Measurements from ENCODE around the gene NCF2.

The NCF2 gene

DNA sequence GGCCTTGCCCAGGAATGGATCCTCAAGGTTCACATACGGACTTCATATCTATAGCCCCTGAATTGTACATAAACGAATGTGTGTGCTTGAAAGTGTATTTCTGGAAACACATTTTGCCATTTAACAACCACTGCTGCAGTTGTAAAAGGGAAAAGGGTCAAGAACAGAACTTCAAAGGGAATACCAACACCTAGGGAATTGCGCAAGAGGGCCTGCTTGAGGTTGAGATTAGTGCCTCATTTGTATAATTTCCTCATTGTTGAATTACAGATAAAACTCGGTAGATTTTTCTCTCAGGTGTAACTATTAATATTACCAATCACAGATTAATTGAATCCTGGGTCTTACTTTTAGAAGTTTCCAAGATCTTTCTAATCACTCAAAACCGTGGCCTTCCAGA, 6.1 kb downstream of the NCF2 start:
- no peak for DNase-seq (ENCODE audit: low spot score)

DNA sequence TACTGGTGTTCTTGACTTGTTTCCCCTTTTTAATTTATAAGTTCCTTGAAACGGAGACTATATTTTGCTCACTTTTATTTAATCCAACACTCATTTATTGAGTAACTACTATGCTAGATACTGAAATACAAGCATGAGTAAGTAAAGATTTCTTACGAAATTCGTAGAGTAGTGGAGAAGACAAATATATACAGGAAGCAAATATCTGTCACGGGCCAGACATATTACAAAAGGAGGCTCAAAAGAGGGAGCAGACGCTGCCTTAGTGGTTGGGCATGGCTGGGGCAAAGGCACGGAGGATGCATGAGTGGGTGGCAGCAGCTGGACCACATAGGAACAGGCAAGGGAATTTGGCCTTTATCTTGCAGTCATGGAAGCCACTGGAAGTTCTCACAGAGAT, 6.8 kb downstream of the NCF2 start:
- DNase-seq (ENCODE audit: low spot score), result no peak

DNA sequence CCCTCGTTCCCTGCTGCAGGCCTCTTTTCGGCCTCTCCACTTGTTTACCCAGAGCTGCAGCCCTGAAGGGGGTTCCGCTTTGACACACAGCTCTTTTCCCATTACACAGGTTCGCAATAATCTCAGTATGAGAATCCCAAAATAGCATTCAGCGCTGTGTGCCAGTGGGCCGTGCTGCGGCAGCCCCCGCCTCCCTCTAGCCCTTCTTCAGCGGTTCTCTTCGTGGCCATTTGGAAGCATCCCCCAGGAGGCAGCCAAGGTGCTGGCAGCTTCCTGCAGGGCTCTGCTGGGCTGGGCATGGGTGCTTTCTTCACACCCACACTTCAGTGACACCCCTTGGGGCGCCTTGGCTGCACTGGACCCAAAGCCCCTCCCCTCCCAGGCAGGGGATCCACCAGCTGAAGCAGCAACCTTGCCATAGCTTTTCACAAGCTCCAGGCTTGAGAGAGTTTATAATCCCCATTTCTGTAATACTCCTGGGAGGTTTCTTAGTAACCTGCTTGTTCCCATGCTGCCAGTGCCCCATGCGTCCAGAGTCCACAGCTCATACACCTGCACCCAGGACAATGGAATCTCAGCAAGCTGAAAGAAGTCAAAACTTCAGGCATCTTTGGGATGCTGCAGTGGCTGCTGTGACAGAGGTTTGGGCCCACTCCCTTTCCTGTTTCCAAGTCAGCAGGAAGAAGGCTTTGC, 8.1 kb downstream of the NCF2 start:
- DNase-seq (ENCODE audit: low spot score), result no peak

DNA sequence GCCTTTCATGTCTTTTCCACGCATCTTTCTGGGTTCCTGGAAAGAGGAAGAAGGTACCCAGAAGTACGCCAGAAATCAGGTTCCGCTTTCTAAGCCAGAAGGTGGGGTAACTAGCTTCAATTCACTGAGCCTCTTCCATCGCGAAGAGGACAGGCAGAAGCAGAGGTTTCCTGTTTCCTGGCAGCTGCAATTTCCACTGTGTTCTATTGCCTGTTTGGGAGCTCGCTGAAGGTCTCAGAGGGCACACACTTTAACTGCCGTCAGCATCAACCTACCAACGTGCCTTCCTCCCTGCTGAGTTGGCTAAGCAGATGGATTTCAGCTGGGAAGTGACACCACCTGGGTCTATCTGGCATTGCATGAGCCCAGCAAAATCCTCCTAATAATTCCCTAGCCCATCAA, 10.0 kb downstream of the NCF2 start:
- DNase-seq (ENCODE audit: low spot score), result no peak

DNA sequence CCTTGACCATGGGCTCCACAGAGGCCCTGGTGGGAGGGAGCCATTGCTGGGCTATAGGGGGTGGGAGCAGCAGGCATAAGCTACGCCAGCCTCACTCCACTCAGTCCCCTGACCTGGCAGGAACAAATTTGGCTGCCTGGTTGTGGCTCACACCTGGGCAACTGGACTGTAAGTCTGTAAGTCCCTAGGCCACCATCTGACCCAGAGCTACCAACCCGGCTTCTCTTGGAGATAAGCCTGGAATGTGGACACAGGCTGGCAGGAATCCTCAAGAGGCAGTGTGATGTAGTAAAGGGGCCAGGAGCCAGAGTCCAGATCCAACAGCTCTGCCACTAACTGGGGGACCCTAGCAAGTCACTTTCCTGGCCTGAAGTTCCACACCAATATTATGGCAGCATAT, 11.4 kb downstream of the NCF2 start:
- no peak for DNase-seq (ENCODE audit: low spot score)

DNA sequence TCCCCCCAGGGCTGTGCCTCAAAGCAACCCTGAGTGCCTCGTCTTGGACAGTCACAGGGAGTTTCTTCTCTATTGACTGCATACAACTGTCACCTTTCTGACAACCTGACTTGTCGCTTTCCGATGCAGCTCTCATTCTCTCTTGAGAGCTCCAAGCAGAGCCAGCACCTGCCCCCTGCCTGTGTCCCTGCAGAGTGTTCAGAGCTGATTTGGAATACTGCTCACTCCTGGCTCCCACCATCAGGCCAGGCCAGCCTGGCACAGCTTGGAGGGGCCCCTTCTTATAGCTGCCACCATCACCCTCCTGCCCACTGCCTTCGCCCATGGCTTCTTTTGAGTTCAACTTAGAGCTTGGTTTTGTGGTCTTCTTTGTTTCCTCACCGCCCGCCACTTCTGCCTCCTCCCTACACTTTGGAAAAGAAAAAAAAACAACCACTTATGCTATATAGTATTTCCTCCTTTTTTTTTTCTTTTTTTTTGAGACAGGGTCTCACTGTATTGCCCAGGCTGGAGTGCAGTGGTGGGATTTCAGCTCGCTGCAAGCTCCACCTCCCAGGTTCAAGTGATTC, 12.3 kb downstream of the NCF2 start:
- no peak for DNase-seq (ENCODE audit: low spot score)

DNA sequence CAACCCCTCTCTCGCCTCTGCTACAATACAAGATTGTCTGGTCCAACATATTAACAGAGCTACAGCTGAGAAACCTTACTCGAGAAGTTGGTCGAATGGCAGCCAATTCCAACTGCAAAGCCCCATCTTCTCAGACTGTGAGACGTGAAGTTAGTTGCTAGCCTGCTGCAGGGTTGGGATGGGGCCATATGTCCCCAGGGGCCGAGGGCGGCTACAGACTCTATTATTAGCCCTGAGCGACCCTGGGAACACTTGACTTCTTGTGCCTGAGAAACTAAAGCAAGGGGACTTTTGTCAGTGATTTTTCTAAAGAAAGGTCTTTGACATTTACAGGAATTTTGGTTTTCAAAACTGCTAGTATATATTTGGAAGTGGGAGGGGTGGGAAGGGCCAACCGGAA, 13.7 kb downstream of the NCF2 start:
- no peak for DNase-seq (ENCODE audit: low spot score)

DNA sequence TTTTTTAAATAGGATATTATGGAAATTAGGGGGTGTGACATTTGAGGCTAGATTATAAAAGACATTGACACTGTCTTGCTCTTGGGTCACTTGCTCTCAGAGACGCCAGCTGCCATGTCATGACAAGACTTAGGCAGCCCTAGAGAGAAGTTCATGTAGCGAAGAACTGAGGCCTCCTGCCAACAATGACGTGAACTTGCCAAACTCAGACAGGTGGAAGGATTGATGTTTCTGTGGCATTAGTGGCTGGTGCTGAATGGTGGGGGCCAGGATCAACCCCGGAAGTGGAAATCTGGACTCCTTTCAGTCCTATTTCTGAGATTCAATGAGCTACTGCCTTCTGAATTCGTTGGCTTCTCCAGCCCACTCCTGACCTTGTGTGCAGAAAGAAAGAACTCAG, 14.7 kb downstream of the NCF2 start:
- no peak for DNase-seq (ENCODE audit: low spot score)

DNA sequence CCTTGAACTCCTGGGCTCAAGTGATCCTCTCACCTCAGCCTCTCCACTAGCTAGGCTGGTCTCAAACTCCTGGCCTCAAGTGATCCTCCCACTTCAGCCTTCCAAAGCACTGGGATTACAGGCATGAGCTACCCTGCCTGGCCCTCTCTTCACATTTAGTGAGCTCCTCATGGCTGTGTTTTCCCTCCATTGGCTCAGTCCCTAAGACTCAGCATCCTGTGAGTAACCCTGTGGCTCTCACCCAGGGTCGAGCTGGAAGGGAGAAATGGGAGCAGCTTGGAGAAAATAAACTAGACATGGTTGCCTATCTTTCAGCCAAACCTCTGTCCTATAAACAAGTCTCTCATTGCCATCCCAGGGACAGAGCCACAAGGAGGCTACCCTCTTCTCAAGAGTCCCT, 17.5 kb downstream of the NCF2 start:
- DNase-seq (ENCODE audit: low spot score), result no peak

DNA sequence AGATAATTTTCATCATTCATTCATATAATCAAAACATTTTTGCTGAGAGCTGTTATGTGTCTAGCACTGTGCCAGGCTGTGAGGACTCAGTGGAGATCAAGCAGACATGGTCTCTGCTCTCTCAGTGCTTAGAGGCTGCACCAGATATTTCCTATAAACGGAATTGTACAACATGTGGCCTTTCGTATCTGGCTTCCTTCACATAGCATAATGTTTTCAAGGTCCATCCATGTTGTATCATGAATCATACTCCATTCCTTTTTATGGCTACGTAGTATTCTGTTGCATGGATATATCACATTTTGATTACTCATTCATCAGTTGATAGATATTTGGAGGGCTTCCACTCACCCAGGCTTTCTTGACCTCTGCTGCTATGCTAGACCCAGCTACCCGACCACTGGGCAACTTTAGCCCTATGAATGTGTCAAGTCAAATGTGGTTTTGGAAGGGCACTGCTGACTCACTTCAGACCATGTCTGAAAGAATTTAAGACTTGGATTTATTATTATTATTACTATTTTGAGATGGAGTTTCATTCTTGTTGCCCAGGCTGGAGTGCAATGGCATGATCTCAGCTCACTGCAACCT, 18.5 kb downstream of the NCF2 start:
- no peak for DNase-seq (ENCODE audit: low spot score)

DNA sequence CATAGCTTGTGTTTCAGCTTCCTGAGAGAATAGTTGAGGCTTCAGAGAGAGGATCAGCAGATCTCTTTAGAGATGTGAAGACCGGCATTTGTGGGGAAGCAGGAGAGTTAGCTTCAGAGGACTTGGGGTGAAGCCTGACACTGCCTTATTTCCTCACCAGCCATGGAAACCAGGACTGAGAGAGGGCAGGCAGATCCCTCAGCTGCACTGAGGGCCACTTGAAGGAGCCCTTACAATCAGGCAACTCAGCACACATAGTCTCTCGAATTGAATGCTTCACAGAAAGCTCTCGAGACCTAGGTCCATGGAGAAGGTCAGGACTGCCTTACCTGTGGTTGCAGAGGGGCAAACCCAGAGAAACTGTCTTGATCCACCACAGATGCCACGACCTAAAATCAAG, 19.8 kb downstream of the NCF2 start:
- DNase-seq (ENCODE audit: low spot score), result no peak

DNA sequence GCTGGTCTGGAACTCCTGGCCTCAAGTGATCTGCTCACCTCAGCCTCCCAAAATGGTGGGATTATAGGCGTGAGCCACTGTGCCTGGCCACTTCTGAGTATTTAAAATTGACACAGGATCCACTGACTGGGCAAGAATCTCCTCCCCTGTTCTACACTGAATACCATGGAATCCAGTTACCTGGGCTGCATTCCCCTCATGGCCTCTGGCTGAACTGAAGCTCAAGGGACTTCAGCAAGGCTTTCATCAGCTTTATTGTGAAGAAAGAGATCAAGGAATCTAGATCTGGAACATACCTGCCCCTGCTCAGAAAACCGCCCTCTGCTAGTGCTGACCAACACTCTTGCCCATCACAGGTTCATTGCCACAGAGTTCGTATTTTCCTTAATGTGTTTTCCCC, 20.5 kb downstream of the NCF2 start:
- no peak for DNase-seq (ENCODE audit: low spot score)

DNA sequence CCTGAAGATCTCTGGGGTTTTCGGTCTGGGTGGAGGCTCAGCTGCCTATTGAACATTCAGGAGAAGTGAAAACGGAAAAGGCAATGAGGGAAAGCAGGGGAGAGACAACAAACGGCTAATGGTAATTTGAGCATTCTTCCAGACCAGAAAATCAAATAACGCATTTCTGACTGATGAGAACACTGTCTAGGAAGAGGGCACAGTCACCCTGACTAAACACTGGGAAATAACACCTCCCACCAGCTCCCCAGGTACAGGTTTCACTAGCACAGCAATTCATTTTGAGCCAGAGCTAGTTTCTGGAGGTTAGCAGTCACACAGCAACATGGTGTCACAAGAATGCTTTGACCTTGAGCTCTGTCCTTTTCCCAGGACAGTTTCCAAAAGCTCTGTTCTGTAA, 21.1 kb downstream of the NCF2 start:
- no peak for DNase-seq (ENCODE audit: low spot score)

DNA sequence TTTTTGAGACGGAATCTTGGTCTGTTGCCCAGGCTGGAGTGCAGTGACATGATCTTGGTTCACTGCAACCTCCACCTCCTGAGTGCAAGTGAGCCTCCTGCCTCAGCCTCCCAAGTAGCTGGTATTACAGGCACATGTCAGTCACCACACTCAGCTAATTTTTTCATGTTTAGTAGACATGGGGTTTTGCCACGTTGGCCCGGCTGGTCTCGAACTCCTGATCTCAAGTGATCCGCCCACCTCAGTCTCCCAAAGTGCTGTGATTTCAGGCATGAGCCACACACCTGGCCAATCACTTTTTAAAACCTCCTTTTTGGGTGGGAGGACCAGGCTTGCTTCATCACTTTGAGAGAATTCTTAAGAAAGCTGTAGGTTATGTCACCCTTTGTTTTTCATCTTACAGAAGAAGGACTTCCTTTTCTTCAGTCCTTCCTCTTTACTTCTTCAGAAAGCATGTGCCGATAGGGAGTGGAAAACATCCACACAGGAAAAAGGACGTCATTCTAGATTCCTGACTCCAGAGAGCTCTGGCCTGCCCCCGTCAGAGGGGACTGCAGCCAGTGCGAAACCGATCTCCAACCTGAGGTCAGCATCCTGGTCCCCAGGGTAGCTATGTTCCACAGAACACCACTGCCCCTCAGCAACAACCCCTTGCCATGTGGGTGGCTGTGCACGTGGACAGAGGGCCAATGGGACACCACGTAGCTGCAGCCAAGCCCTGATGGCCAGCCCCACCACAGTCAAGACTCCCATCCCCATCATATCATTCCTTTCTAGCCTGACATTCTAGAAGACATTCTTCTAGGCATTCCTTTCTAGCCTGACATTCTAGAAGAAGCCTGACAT, 21.9 kb downstream of the NCF2 start:
- DNase-seq (ENCODE audit: low spot score), result no peak

DNA sequence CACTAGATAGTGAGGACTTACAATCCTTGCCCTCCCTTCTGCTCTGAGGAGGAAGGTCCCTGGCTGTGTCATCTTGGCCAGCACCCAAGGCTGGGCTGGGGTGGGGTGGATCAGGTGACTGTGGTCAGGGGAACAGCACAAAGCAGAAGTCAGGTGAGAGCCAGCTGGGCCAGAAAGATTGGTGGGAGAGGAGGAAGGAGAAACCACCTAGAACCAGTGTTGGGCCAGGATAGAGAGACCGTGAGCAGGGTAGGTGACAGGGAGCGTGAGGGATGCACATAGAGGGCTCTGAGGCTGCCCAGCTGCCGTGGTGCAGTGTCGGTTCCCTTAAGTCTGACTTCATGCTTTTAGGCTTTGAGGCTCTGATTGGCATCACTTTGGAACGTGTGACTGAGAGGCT, 22.7 kb downstream of the NCF2 start:
- DNase-seq (ENCODE audit: low spot score), result no peak

DNA sequence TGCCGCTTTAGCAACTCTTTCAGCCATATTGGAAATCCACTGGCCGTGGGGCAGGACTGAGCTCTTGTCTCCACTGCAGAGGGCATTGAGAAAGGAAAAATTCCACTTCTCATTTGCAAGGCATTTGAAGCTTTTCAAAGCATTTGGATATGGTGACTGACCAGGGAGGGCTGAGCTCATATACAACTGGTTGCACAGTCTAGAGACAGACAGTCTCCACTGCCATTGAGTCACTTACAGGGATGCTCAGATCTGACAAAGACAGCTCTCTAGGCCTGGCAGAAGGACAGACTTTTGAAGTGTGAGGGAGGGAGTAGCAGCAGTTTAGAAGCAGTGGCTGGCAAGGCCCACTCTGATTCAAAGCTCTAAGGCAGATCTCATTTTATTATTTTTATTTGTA, 24.2 kb downstream of the NCF2 start:
- no peak for DNase-seq (ENCODE audit: low spot score)

DNA sequence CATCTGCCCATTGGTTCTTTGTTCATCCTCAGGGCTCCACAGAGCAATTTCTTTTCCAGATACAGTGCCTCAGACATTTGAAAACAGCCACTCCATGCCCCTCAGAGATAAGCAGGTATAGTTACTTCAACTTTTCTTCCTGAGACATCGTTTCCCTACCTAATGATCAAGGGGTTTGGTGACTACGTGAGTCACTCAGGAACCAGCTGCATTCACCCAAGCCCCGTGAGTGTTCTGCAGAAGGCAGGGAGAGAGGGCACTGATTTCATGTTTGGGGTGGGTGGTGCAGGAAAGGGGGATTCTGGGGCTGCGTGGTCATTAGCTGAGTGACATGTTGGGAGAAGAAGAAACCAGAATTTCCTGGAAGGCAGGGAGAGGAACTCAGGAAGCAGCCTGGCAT, 25.0 kb downstream of the NCF2 start:
- no peak for DNase-seq (ENCODE audit: low spot score)

DNA sequence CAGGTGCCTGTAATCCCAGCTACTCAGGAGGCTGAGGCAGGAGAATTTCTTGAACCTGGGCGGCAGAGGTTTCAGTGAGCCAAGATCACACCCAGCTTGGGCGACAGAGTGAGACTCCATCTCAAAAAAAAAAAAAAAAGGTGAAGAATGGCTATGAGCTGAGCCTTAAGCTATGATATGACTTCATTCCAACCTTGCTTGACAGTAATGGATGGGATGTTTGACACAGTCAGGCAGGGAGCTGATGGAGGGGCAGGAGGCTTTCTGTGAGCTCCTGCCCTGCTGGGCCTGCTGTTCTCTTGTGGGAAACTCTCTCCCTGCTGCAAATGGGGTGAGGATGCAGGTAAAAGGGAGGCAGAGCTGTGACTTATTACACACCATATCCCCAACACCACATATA, 27.6 kb downstream of the NCF2 start:
- DNase-seq (ENCODE audit: low spot score), result no peak

DNA sequence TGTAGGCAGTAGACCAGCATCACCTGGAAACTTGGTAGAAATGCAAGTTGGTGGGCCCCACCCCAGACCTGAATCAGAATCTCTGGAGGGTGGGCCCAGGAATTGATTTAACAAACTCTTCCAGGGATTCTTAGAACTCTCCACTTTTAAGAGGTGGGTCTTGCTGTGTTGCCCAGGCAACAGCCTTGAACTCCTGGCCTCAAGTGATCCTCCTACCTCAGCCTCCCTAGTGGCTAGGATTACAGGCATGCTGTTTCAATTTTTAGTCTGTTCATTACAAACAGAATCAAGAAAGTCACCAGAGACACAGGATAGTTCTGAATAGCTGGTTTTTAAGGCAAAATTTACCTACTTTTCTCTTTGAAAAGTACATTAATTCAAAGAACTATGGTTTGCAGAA, 31.2 kb downstream of the NCF2 start:
- no peak for DNase-seq (ENCODE audit: low spot score)

DNA sequence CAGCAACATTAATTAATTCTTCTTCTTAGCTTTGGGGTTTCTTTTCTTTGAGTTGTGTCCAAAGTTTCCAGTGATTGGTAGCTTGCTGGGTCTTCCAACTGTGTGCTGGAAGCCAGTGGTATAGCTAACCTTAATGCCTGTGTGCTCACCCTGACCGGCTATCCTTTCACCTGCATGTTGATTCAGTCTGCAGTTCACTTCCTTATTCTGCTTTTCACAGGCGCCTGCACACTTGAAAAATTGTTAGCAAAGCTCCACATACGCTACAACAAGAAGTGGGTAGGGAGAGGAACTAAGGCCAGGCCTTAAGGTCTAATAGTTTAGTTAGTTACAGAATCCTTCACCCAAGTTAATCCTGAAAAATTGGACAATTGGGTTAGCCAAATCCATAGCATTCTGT, 35.7 kb downstream of the NCF2 start:
- DNase-seq (ENCODE audit: low spot score), result no peak

DNA sequence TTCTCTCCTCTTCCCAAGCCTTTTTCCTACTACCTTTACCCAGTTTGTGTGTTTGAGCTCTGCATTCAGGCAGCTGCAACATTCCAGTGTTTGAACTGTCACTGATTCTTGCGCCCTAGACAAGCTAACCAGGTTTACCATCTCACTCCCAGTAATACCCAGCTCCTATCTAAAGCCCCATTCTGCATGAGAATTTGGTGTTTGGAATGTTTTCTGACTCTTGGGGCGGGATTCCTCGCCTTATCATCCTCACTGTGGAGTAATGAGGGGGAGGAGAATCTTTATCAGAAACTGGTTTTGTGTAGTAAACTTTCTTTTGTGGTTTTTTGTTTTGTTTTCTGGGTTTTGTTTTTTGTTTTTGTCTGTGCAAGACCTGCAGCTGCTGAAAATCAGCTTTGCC, 36.5 kb downstream of the NCF2 start:
- no peak for DNase-seq (ENCODE audit: low spot score)

DNA sequence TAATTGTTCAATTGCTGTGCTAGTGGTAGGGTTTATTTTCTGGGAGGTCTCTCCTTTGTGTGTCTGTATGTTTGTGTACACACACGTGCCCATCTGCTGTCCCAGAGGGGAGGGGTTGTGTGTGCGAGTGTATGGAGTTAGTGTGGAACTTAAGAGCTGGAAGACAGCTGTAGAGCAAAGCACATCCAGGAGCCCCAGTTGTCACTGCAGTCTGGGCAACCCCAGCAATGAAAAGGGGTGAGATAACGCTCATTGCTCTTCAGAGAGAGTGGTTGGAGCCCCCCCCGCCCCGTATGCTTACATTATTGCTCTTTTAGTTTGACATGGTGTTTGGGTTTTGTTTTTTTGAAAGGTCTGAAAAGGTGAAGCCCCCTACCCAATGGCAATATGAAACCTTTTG, 36.9 kb downstream of the NCF2 start:
- no peak for DNase-seq (ENCODE audit: low spot score)

DNA sequence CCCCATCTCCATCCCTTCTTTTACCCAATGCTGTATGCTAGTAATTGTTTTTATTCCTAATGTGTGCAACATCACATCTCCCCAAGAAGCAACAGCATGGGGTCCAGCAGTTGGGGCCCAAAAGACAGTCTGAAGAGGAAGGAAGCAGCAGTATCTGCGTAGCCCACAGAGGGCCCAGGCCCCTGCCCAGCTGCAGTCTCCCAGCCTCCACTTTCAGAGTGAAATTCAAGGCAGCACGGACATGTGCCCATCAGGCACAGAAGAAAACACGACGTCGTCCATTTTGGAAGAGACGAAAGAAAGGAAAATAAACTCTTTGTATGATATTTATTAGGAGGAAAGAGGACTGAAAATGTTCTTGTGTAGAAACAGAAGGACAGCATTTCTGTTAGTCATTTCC, 37.4 kb downstream of the NCF2 start:
- DNase-seq (ENCODE audit: low spot score), result no peak
